Measurements from ENCODE around the gene ZDHHC1. TPM values are rescaled to one million over a fixed set of nuclear protein-coding genes. Genes with fewer than 3 reads are reported as not detected.

Gene ZDHHC1
- total and polyA plus RNA-seq, 4 donors = 0.33 to 1.6 (median 1.1) TPM

DNA sequence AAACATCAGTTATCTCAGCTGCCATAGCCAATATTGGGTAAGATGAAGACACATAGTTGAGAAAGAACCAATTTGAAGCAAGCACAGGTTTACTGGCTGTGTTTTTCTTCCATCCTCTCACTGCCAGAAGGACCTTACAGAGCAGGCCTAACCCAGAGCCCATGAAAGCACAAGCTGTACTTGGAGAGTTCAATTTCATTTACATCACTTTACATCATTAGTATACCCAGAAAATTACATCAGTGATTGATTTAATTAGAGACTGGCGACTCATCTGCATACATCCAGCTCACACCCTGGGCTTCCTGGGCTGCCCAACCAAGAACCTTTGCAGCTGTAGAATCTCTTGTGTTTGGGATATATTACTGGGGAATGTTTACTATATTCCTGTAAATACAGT lies 66.0 kb downstream of the ZDHHC1 start:
- Histone ChIP-seq H3K4me3 (ENCODE audit: low read depth in 1 of 3, low read length in 3 of 3) (no peak overlapping the region), H3K4me1 (ENCODE audit: control insufficient read depth in 4 of 4, insufficient read depth in 4 of 4, low read length in 3 of 4) (peaks cover 0 to 6% (median 2%) of the 10 kb centered on the region in 4 donors), H3K9me3 (ENCODE audit: control insufficient read depth in 4 of 4, low read length in 3 of 4) (no peaks in the 10 kb centered on the region), H3K27me3 (ENCODE audit: control insufficient read depth in 4 of 4, insufficient read depth in 4 of 4, low read length in 3 of 4) (no peaks in the 10 kb centered on the region), H3K9ac (ENCODE audit: low read depth in 1 of 2, low read length in 2 of 2) (no peak overlapping the region), H3K27ac (ENCODE audit: low read depth in 1 of 2, low read length in 2 of 2) (no peak overlapping the region), H3K36me3 (ENCODE audit: control insufficient read depth in 4 of 4, insufficient read depth in 3 of 4, low read depth in 1 of 4, low read length in 3 of 4) (no peaks in the 10 kb centered on the region)
- TF ChIP-seq FOXA2 (IDR thresholded peaks at IDR 0.05) = no peak
- TF ChIP-seq, protein P1, sequence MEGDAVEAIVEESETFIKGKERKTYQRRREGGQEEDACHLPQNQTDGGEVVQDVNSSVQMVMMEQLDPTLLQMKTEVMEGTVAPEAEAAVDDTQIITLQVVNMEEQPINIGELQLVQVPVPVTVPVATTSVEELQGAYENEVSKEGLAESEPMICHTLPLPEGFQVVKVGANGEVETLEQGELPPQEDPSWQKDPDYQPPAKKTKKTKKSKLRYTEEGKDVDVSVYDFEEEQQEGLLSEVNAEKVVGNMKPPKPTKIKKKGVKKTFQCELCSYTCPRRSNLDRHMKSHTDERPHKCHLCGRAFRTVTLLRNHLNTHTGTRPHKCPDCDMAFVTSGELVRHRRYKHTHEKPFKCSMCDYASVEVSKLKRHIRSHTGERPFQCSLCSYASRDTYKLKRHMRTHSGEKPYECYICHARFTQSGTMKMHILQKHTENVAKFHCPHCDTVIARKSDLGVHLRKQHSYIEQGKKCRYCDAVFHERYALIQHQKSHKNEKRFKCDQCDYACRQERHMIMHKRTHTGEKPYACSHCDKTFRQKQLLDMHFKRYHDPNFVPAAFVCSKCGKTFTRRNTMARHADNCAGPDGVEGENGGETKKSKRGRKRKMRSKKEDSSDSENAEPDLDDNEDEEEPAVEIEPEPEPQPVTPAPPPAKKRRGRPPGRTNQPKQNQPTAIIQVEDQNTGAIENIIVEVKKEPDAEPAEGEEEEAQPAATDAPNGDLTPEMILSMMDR (IDR thresholded peaks at IDR 0.05; ENCODE audit: low read depth, low read length, missing input control) = no peak
- TF ChIP-seq RXRA (IDR thresholded peaks at IDR 0.05) = no peak
- DNase-seq (ENCODE audit: low spot score) = no peak
- 96% methylated on average over 1 of the region's 1 CpG for WGBS

DNA sequence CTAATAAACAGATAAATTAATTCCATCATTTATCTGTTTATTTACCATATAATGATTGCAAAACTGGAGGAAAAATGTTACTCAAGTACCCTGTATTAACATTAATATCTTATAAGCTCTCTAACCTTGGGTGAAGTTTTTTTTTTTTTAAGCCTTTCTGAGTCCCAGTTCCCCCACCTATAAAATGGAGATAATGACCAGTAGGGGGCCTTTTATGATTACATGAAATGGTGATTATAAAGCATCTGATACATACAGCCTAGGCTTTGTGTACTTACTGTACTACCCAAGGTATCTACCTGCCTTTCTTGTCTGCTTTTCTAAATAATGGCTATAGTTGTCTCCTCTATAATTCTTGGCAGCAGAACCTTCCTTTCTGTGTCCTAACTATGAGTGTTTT lies 67.1 kb downstream of the ZDHHC1 start:
- H3K36me3 ChIP-seq (ENCODE audit: control insufficient read depth in 4 of 4, insufficient read depth in 3 of 4, low read depth in 1 of 4, low read length in 3 of 4) = no peaks in the 10 kb centered on the region
- no peak for DNase-seq (ENCODE audit: low spot score)
- H3K4me3 ChIP-seq (ENCODE audit: low read depth in 1 of 3, low read length in 3 of 3) = no peak overlapping the region

DNA sequence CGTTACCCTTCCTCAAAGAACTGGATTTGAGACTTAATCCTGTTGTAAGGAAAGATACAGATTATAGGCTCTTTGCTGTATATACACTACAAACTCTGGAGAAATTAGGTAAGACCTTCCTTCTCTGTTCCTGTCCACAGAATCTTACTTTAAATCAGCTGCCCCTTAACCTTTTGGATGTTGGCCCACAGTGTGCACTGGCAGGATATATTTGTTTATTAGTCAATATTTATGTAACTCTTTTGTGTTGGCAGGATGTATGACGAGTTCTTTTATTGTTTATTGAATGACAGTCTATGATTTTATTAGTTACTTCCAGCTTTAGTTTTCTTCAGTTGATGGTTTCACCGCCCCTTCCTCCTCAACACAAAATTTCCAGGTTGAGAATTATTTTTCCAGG lies 69.9 kb downstream of the ZDHHC1 start:
- 71% methylated on average over 3 of the region's 3 CpGs for WGBS
- no peaks in the 10 kb centered on the region for H3K9me3 ChIP-seq (ENCODE audit: control insufficient read depth in 4 of 4, low read length in 3 of 4)
- no peak overlapping the region for H3K27ac ChIP-seq (ENCODE audit: low read depth in 1 of 2, low read length in 2 of 2)
- no peaks in the 10 kb centered on the region for H3K36me3 ChIP-seq (ENCODE audit: control insufficient read depth in 4 of 4, insufficient read depth in 3 of 4, low read depth in 1 of 4, low read length in 3 of 4)
- H3K4me1 ChIP-seq (ENCODE audit: control insufficient read depth in 4 of 4, insufficient read depth in 4 of 4, low read length in 3 of 4) = peaks cover 0 to 6% (median 2%) of the 10 kb centered on the region in 4 donors
- TF ChIP-seq, protein P2, sequence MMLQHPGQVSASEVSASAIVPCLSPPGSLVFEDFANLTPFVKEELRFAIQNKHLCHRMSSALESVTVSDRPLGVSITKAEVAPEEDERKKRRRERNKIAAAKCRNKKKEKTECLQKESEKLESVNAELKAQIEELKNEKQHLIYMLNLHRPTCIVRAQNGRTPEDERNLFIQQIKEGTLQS (IDR thresholded peaks at IDR 0.05) = no peak
- TF ChIP-seq, protein P3, sequence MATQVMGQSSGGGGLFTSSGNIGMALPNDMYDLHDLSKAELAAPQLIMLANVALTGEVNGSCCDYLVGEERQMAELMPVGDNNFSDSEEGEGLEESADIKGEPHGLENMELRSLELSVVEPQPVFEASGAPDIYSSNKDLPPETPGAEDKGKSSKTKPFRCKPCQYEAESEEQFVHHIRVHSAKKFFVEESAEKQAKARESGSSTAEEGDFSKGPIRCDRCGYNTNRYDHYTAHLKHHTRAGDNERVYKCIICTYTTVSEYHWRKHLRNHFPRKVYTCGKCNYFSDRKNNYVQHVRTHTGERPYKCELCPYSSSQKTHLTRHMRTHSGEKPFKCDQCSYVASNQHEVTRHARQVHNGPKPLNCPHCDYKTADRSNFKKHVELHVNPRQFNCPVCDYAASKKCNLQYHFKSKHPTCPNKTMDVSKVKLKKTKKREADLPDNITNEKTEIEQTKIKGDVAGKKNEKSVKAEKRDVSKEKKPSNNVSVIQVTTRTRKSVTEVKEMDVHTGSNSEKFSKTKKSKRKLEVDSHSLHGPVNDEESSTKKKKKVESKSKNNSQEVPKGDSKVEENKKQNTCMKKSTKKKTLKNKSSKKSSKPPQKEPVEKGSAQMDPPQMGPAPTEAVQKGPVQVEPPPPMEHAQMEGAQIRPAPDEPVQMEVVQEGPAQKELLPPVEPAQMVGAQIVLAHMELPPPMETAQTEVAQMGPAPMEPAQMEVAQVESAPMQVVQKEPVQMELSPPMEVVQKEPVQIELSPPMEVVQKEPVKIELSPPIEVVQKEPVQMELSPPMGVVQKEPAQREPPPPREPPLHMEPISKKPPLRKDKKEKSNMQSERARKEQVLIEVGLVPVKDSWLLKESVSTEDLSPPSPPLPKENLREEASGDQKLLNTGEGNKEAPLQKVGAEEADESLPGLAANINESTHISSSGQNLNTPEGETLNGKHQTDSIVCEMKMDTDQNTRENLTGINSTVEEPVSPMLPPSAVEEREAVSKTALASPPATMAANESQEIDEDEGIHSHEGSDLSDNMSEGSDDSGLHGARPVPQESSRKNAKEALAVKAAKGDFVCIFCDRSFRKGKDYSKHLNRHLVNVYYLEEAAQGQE (IDR thresholded peaks at IDR 0.05) = no peak
- TF ChIP-seq TAF1 (conservative IDR thresholded peaks at IDR 0.05) (no peak), GABPA (IDR thresholded peaks at IDR 0.05 in 1 of 2, conservative IDR thresholded peaks at IDR 0.05 in 1 of 2) (no peak), HNF4A (conservative IDR thresholded peaks at IDR 0.05) (peak; percentile 30 to 33), EGR1 (IDR thresholded peaks at IDR 0.05; ENCODE audit: low read depth in 2 of 2) (no peak), RXRA (IDR thresholded peaks at IDR 0.05) (peak in 1 of 2 donors; percentile 35), HNF4G (IDR thresholded peaks at IDR 0.05) (no peak)
- no peak for DNase-seq (ENCODE audit: low spot score)
- H3K4me3 ChIP-seq (ENCODE audit: low read depth in 1 of 3, low read length in 3 of 3) = no peak overlapping the region
- H3K27me3 ChIP-seq (ENCODE audit: control insufficient read depth in 4 of 4, insufficient read depth in 4 of 4, low read length in 3 of 4) = no peaks in the 10 kb centered on the region
- H3K9ac ChIP-seq (ENCODE audit: low read depth in 1 of 2, low read length in 2 of 2) = no peak overlapping the region

More for the DNA sequence above, 67.1 kb downstream of the ZDHHC1 start:
- Histone ChIP-seq H3K4me1 (ENCODE audit: control insufficient read depth in 4 of 4, insufficient read depth in 4 of 4, low read length in 3 of 4) (peaks cover 0 to 6% (median 2%) of the 10 kb centered on the region in 4 donors), H3K9ac (ENCODE audit: low read depth in 1 of 2, low read length in 2 of 2) (no peak overlapping the region), H3K9me3 (ENCODE audit: control insufficient read depth in 4 of 4, low read length in 3 of 4) (no peaks in the 10 kb centered on the region), H3K27me3 (ENCODE audit: control insufficient read depth in 4 of 4, insufficient read depth in 4 of 4, low read length in 3 of 4) (no peaks in the 10 kb centered on the region), H3K27ac (ENCODE audit: low read depth in 1 of 2, low read length in 2 of 2) (no peak overlapping the region)
- TF ChIP-seq YY1 (IDR thresholded peaks at IDR 0.05) (no peak), RAD21 (IDR thresholded peaks at IDR 0.05) (peak; percentile 33 to 43), HNF4G (IDR thresholded peaks at IDR 0.05) (no peak), EGR1 (IDR thresholded peaks at IDR 0.05; ENCODE audit: low read depth in 2 of 2) (no peak)
- TF ChIP-seq, protein P1 (IDR thresholded peaks at IDR 0.05; ENCODE audit: low read depth, low read length, missing input control) = peak; percentile 12
